HPDE6-E6E7 (cell line): ENCODE measurements around the gene OR7E24.
"Not testable (repeated sequence)": the region's sequence is repeated elsewhere in the genome, so short reads cannot be mapped to it uniquely, and the experiment has no call there.

ENCODE experiments used
- DNase-seq: peaks from one replicate; pipeline ENCODE4 v3.0.0; 2011; ENCODE audit warnings: missing footprints; ENCODE audit errors: extremely low spot score

The OR7E24 gene

GRCh38 chr19:9250630-9251029, at the start of gene OR7E24:
Gene OR7E24 (plus strand): TSS chr19:9250930. CDS start chr19:9251044, 114 bp downstream.
- DNase-seq = no peak

DNA sequence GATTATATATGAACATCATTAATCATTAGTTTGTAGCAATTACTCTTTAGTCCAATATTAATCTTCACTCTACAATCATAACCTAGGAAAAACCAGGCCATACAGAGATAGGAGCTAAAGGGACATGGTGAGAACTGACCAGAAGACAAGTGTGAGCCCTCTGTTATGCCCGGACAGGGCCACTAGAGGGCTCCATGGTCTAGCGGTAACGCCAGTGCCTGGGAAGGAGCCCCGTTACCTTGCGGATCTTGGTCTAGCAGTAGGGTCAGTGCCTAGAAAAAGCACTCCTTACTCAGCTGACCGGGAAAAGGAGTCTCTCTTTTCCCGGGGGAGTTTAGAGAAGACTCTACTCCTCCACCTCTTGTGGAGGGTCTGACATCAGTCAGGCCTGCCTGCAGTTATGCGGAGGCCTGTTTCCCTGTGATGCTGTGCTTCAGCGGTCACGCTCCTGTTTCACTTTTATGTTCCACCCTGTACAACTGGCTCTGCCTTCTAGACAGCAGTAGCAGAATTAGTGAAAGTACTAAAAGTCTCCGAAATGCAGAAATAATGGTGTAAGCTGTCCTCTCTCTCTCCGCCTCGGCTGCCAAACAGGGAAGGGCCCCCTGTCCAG, 45.1 kb upstream of the OR7E24 start:
- DNase-seq = peak; percentile 27

DNA sequence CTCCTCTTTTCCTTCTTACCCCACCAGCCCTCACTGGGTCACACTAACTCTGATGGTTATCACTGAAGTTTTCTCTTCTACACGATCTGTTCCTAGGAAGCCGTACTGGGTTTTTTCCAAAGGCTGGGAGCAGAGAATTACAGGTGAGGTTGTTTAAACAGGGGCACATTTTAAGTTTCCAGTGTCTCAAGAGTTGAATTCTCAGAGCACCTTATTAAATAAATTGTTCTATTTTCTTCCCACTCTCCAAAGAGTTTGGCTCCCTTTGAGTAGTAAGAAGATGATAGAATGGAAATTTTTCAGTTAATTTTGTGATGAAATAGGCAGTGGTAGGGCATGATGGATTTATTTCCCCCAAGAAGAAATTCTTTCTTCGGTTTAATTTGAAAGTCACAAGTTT, 31.2 kb upstream of the OR7E24 start, which contains the start of gene OR7D4:
TSS of gene OR7D4 (minus strand) at position 101 of the 400 bp plus-strand sequence. CDS start 4,752 bp downstream, outside the sequence.
- DNase-seq = no peak

GRCh38 chr19:9251236-9251635, 506 bp downstream of the OR7E24 start:
- DNase-seq = no peak

GRCh38 chr19:9283485-9283884, 32.8 kb downstream of the OR7E24 start:
- DNase-seq = not testable (repeated sequence)

GRCh38 chr19:9289231-9289884, 38.6 kb downstream of the OR7E24 start:
- no peak for DNase-seq

- no peak for DNase-seq
These were observed 44.7 kb downstream of the OR7E24 start for GRCh38 chr19:9295411-9295849.

- DNase-seq = no peak
These were observed 45.6 kb downstream of the OR7E24 start for GRCh38 chr19:9296336-9296735.
